PC-3 (cell line): ENCODE results near the gene FAM25A. TPM values are rescaled to one million over a fixed set of nuclear protein-coding genes. Genes with fewer than 3 reads are reported as not detected.
"Not testable (repeated sequence)": the region's sequence is repeated elsewhere in the genome, so short reads cannot be mapped to it uniquely, and the experiment has no call there.

ENCODE experiments used
- ATAC-seq: fragments of 200-7000 bp; cut with Tn5 transposase; 2 replicates; pipeline ENCODE4 v1.9.1; 2020; ENCODE audit warnings: mild to moderate bottlenecking, moderate library complexity
- Bru-seq: library from RNA; stranded (reverse); fragments of 400-500 nt; gene quantifications from one replicate; lab custom pipeline; 2021; lab: Mats Ljungman, UMichigan
- BruChase-seq, 2 experiments: library from RNA; stranded (reverse); fragments of 400-500 nt; gene quantifications; one replicate each; lab custom pipeline; 2021; lab: Mats Ljungman, UMichigan
- BruUV-seq: library from RNA; stranded (reverse); fragments of 400-500 nt; replicated peaks from 2 replicates; lab custom pipeline; 2021; lab: Mats Ljungman, UMichigan
- CTCF ChIA-PET: fragments of 300-600 bp; sonication (Branson Sonifier 250); formaldehyde crosslinking; loops from one replicate; lab custom pipeline; 2022; ENCODE audit warnings: antibody characterized with exemption; lab: Charles Lee
- POLR2A ChIA-PET: fragments of 300-600 bp; sonication (Branson Sonifier 250); formaldehyde crosslinking; loops from one replicate; lab custom pipeline; 2022; ENCODE audit warnings: antibody characterized with exemption; ENCODE audit not compliant: unreplicated experiment; lab: Charles Lee
- DNase-seq: peaks from one replicate; pipeline ENCODE4 v3.0.0-alpha.2; 2015
- H2AFZ ChIP-seq: fragments of 300-600 bp; sonication (generic); 2 replicates; pipeline ENCODE4 v1.6.0; 2016; ENCODE audit warnings: antibody characterized with exemption, low read length
- H3F3A ChIP-seq: fragments of 300-600 bp; sonication (generic); one replicate; pipeline ENCODE4 v1.6.0; 2017; ENCODE audit warnings: antibody characterized with exemption, low read length, control low read depth, mild to moderate bottlenecking; ENCODE audit not compliant: unreplicated experiment
- H3K27ac ChIP-seq: fragments of 300-600 bp; sonication (generic); 2 replicates; pipeline ENCODE4 v1.5.1; 2016; ENCODE audit warnings: mild to moderate bottlenecking, low read length
- H3K27me3 ChIP-seq: fragments of 300-600 bp; sonication (generic); 2 replicates; pipeline ENCODE4 v1.6.1; 2016; ENCODE audit warnings: low read length, mixed read lengths
- H3K36me3 ChIP-seq: fragments of 300-600 bp; sonication (generic); 2 replicates; pipeline ENCODE4 v1.6.1; 2016; ENCODE audit warnings: low read depth, mixed run types, low read length, mixed read lengths
- H3K4me1 ChIP-seq: fragments of 300-600 bp; sonication (generic); 2 replicates; pipeline ENCODE4 v1.5.1; 2016; ENCODE audit warnings: low read length; ENCODE audit not compliant: insufficient read depth
- H3K4me2 ChIP-seq: fragments of 300-600 bp; sonication (generic); 2 replicates; pipeline ENCODE4 v1.6.0; 2016; ENCODE audit warnings: low read length
- H3K4me3 ChIP-seq: fragments of 300-600 bp; sonication (generic); 2 replicates; pipeline ENCODE4 v1.5.1; 2016; ENCODE audit warnings: mild to moderate bottlenecking, low read length, mixed read lengths
- H3K79me2 ChIP-seq: fragments of 300-600 bp; sonication (generic); 2 replicates; pipeline ENCODE4 v1.6.1; 2017; ENCODE audit warnings: low read length, mixed read lengths
- H3K9ac ChIP-seq: fragments of 300-600 bp; sonication (generic); 2 replicates; pipeline ENCODE4 v1.6.0; 2016; ENCODE audit warnings: mild to moderate bottlenecking, low read length
- H3K9me2 ChIP-seq: fragments of 300-600 bp; sonication (generic); replicated peaks from 2 replicates; pipeline ENCODE4 v1.6.1; 2016; ENCODE audit warnings: mixed run types, low read length, mixed read lengths
- H3K9me3 ChIP-seq: fragments of 300-600 bp; sonication (generic); 2 replicates; pipeline ENCODE4 v1.6.1; 2016; ENCODE audit warnings: low read length, mixed read lengths
- H4K20me1 ChIP-seq: fragments of 300-600 bp; sonication (generic); 2 replicates; pipeline ENCODE4 v1.6.1; 2016; ENCODE audit warnings: low read length, mixed read lengths
- CTCF ChIP-seq: fragments of 300-600 bp; sonication (generic); conservative IDR thresholded peaks from 2 replicates; pipeline ENCODE4 v1.5.1; 2017; ENCODE audit warnings: antibody characterized with exemption, low read depth, mild to moderate bottlenecking, low read length
- EZH2 ChIP-seq: fragments of 300-600 bp; sonication (generic); IDR thresholded peaks from one replicate; pipeline ENCODE4 v1.6.1; 2017; ENCODE audit warnings: antibody characterized with exemption, mild to moderate bottlenecking, low read length; ENCODE audit not compliant: unreplicated experiment
- EZH2phosphoT487 ChIP-seq: fragments of 300-600 bp; sonication (generic); IDR thresholded peaks from 2 replicates; pipeline ENCODE4 v1.6.1; 2018; ENCODE audit warnings: mild to moderate bottlenecking, antibody characterized with exemption, low read length, borderline replicate concordance
- intact Hi-C: fragments of 100-400 bp; cut with micrococcal nuclease; formaldehyde crosslinking; loops from 2 replicates; pipeline ENCODE4 v1.9.0; 2023
- long read RNA-seq: library from polyadenylated mRNA; unstranded; transcript quantifications from one replicate; pipeline ENCODE4 v2.0.0, GENCODE V29; 2021; ENCODE audit not compliant: unreplicated experiment
- total RNA-seq: library from RNA; depleted of rRNA; stranded (reverse); fragments of >200 nt; gene quantifications from 2 replicates; pipeline ENCODE4 v1.2.3, GENCODE V29; 2014; rRNA removed

FAM25A gene
- total RNA-seq (6.6 and 11.4 TPM in 2 replicates), Bru-seq, nascent RNA (percentile 46 among the genes with signal in this experiment), BruChase-seq, experiment 1, labeled RNA remaining after a 6-hour chase (not detected), BruChase-seq, experiment 2, labeled RNA remaining after a 2-hour chase (not detected)
- long read RNA-seq: 0 reads

- intact Hi-C loops, ATAC-seq, H2AFZ ChIP-seq, H3F3A ChIP-seq, H3K9me3 ChIP-seq, POLR2A ChIA-PET, H3K27me3 ChIP-seq, BruUV-seq, H3K9me2 ChIP-seq, H3K4me2 ChIP-seq, H3K4me3 ChIP-seq, H3K36me3 ChIP-seq, H4K20me1 ChIP-seq, H3K9ac ChIP-seq, H3K79me2 ChIP-seq, CTCF ChIA-PET: not testable (repeated sequence)
- H3K4me1 ChIP-seq: peaks cover 11% of the 10 kb centered on the region; the same call in 1 of the 2 replicates
- peak; percentile 54 for DNase-seq
- peak within 1 kb of the TSS; percentile 78 for H3K27ac ChIP-seq
Observed at GRCh38 chr10:87020056-87020455, at the start of gene FAM25A. Gene FAM25A, plus strand, starts transcription at chr10:87020294. Its CDS starts 31 bp downstream, at chr10:87020325.

GRCh38 chr10:86970982-86971231, 49.2 kb upstream of the FAM25A start:
- no peaks in the 10 kb centered on the region for H3F3A ChIP-seq
- H3K9me3 ChIP-seq: no peaks in the 10 kb centered on the region
- peak overlapping the region; percentile 92 for H3K9ac ChIP-seq
- H3K79me2 ChIP-seq: peaks cover 32% of the 10 kb centered on the region
- DNase-seq (no peak), ATAC-seq (no peak; the same call in none of the 2 replicates)
- no peaks in the 10 kb centered on the region for H3K36me3 ChIP-seq
- no peak overlapping the region for H2AFZ ChIP-seq
- peaks cover 64% of the 10 kb centered on the region for H3K4me1 ChIP-seq
- POLR2A ChIA-PET: interaction anchor here (0.6 to 1.2 kb wide), 3 partner anchors 113 to 190 kb away, joined by 3 to 4 read pairs (median 3); no protein-coding TSS in a partner anchor
- peak overlapping the region; percentile 71 for H3K4me3 ChIP-seq
- no TSS peak for BruUV-seq
- no peaks in the 10 kb centered on the region for H3K9me2 ChIP-seq
- TF ChIP-seq EZH2phosphoT487 (no peak), EZH2 (no peak), CTCF (no peak)
- intact Hi-C loops: loop anchor here (1.0 kb wide), 1 partner anchor 122 kb away; no protein-coding TSS in a partner anchor
- H3K27ac ChIP-seq: peak overlapping the region; percentile 94
- H3K4me2 ChIP-seq: peak overlapping the region; percentile 90
- H3K27me3 ChIP-seq: no peaks in the 10 kb centered on the region
- H4K20me1 ChIP-seq: peaks cover 5% of the 10 kb centered on the region; the same call in 1 of the 2 replicates
- CTCF ChIA-PET: interaction anchor here (0.6 kb wide), 1 partner anchor 107 kb away, joined by 3 read pairs; no protein-coding TSS in a partner anchor

GRCh38 chr10:86971232-86971991, 48.7 kb upstream of the FAM25A start:
- peak; percentile 39 for ATAC-seq
- H3K4me1 ChIP-seq: peaks cover 64% of the 10 kb centered on the region
- DNase-seq: peak; percentile 87
- H3K79me2 ChIP-seq: peaks cover 32% of the 10 kb centered on the region
- H3K9me2 ChIP-seq: no peaks in the 10 kb centered on the region
- peak overlapping the region; percentile 94 for H3K27ac ChIP-seq
- intact Hi-C loops: loop anchor here (1.0 kb wide), 1 partner anchor 122 kb away; no protein-coding TSS in a partner anchor
- CTCF ChIA-PET: interaction anchor here (0.6 kb wide), 1 partner anchor 107 kb away, joined by 3 read pairs; no protein-coding TSS in a partner anchor
- no peaks in the 10 kb centered on the region for H3F3A ChIP-seq
- H3K27me3 ChIP-seq: no peaks in the 10 kb centered on the region
- TF ChIP-seq EZH2 (no peak), CTCF (0 out of 2 replicates have a peak, but pooled peaks have one; percentile 8), EZH2phosphoT487 (peak; percentile 98)
- BruUV-seq: TSS peak; percentile 14
- H3K9ac ChIP-seq: peak overlapping the region; percentile 92
- no peaks in the 10 kb centered on the region for H3K36me3 ChIP-seq
- peaks cover 5% of the 10 kb centered on the region; the same call in 1 of the 2 replicates for H4K20me1 ChIP-seq
- POLR2A ChIA-PET: interaction anchor here (0.6 to 1.2 kb wide), 3 partner anchors 113 to 189 kb away, joined by 3 to 4 read pairs (median 3); no protein-coding TSS in a partner anchor
- H3K9me3 ChIP-seq: no peaks in the 10 kb centered on the region
- peak overlapping the region; percentile 90 for H3K4me2 ChIP-seq
- peak overlapping the region; percentile 44; the same call in 1 of the 2 replicates for H2AFZ ChIP-seq
- peak overlapping the region; percentile 71 for H3K4me3 ChIP-seq
